ENCODE results near the gene CEP55.

Gene CEP55

DNA sequence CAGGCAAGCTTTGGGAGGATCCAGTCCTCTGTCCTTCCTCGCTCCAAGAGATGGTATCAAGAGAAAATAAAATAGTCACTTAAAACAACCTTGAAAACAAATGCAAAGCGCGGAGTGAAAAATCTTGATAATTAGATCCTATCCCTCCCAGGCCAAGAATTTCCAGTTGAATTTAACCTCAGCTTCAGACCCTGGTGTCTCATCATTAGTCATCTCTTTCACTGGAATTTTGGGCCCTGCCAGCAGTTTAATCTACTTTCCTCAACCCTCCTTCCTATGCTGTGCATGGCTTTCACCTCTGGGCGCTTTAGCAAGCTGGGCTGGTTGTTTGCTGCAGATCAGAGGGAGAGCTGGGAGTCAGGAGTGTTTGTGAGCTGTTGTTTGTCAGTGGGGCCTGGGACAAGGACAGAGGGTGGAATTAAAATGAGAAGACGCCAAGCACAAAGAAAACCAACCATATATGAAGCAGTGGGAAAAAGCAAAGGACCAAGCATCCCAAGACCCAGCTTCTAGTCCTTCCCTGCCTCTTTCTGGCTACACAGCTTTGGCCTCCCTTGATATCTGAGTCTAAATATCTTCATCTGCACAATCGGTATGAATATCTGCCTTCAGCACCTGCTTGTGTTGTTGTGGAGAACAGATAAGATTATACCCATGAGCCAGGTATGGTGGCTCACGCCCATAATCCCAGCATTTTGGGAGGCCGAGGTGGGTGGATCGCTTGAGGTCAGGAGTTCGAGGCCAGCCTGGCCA is 27.8 kb upstream of the CEP55 start:
- no peak overlapping the region for H3K4me3 ChIP-seq (replicated peaks; ENCODE audit: low read depth, low read length)
- TF ChIP-seq, protein P1, sequence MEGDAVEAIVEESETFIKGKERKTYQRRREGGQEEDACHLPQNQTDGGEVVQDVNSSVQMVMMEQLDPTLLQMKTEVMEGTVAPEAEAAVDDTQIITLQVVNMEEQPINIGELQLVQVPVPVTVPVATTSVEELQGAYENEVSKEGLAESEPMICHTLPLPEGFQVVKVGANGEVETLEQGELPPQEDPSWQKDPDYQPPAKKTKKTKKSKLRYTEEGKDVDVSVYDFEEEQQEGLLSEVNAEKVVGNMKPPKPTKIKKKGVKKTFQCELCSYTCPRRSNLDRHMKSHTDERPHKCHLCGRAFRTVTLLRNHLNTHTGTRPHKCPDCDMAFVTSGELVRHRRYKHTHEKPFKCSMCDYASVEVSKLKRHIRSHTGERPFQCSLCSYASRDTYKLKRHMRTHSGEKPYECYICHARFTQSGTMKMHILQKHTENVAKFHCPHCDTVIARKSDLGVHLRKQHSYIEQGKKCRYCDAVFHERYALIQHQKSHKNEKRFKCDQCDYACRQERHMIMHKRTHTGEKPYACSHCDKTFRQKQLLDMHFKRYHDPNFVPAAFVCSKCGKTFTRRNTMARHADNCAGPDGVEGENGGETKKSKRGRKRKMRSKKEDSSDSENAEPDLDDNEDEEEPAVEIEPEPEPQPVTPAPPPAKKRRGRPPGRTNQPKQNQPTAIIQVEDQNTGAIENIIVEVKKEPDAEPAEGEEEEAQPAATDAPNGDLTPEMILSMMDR (IDR thresholded peaks at IDR 0.05; ENCODE audit: low read length, missing control alignments): no peak
- DNase-seq (ENCODE audit: low read depth): peak; percentile 91

GRCh38 chr10:93469454-93469853 is 27.0 kb upstream of the CEP55 start:
- no peak overlapping the region for H3K4me3 ChIP-seq (replicated peaks; ENCODE audit: low read depth, low read length)
- TF ChIP-seq, protein P1 (IDR thresholded peaks at IDR 0.05; ENCODE audit: low read length, missing control alignments): no peak
- no peak for DNase-seq (ENCODE audit: low read depth)

DNA sequence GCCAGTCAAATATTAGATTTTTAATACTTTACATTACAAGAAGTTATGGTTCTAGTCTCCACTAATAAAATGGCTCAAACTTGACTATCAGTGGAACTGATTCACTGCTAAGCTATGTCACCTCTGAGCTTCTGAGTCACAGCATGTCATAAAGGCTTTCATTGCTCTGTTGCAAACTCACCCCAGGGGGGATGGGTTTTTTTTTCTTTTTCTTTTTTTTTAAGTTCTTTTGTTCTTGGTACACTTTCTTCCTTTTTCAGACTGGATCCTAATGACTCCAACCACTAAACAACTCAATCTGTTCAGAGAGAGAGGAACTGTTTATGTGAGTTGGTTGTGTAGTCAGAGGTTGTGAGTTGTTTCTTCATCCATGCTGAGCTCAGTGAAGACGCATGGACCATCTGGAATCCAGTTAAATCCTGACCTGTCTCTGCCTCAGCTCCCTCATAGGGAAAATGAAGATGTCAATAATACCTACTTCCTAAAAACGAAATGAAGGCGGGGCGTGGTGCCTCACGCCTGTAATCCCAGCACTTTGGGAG is 25.2 kb upstream of the CEP55 start:
- TF ChIP-seq, protein P1 (IDR thresholded peaks at IDR 0.05; ENCODE audit: low read length, missing control alignments): no peak
- H3K4me3 ChIP-seq (replicated peaks; ENCODE audit: low read depth, low read length): no peak overlapping the region
- peak; percentile 95 for DNase-seq (ENCODE audit: low read depth)

DNA sequence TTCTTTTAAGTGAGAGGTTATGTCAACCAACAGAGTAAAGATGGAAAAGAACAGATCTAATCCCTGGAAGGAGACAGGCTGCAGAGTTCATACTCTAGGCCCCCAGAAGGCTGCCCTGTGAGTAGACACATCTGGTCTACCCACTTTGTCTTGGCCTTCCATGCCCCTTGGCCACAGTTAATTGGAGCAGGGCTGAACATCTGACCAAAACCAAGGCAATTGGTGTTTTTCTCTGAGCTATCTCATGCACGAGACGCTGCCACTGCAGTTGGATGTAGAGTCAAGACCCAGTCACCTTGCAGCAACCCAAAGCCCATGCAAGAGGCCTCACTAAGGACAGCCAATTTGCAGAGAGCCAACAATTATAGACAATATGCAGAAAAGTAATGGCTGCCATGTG is 23.3 kb upstream of the CEP55 start:
- DNase-seq (ENCODE audit: low read depth): no peak
- no peak overlapping the region for H3K4me3 ChIP-seq (replicated peaks; ENCODE audit: low read depth, low read length)
- TF ChIP-seq, protein P1 (IDR thresholded peaks at IDR 0.05; ENCODE audit: low read length, missing control alignments): no peak

GRCh38 chr10:93473804-93474472 is 22.5 kb upstream of the CEP55 start:
- TF ChIP-seq, protein P1 (IDR thresholded peaks at IDR 0.05; ENCODE audit: low read length, missing control alignments): no peak
- H3K4me3 ChIP-seq (replicated peaks; ENCODE audit: low read depth, low read length): no peak overlapping the region
- DNase-seq (ENCODE audit: low read depth): no peak

DNA sequence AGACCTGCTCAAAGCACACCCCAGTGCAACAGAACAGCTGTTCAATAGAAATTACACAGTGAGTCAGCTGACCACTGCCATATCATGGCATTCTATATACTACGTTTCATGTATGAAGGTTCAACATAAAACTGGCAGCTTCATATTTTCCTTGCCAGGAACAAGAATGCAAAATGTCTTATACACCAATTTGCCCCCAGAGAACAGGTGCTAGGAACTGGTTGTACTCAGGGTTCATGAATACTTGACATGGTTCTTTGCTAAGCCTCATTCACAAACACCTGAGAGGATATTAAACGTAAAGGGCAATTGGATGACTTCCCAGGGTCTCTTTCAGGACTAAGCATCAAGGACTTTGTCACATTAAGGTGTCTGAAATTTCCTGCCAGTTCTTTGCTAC is 21.2 kb upstream of the CEP55 start:
- TF ChIP-seq, protein P1 (IDR thresholded peaks at IDR 0.05; ENCODE audit: low read length, missing control alignments): no peak

More for the DNA sequence above, 21.2 kb upstream of the CEP55 start:
- no peak overlapping the region for H3K4me3 ChIP-seq (replicated peaks; ENCODE audit: low read depth, low read length)
- no peak for DNase-seq (ENCODE audit: low read depth)

Measured in fibroblast of pulmonary artery (primary cell).